ENCODE results near the gene AIFM3. TPM values are rescaled to one million over a fixed set of nuclear protein-coding genes. Genes with fewer than 3 reads are reported as not detected.

AIFM3 gene
- total RNA-seq, result 1 to 10 TPM; 3.4 to 5.8 TPM

- ATAC-seq (ENCODE audit: insufficient number of reproducible peaks, low FRiP score, low read depth), result no peak
- Histone ChIP-seq H3K9me3 (no peaks in the 10 kb centered on the region), H3K4me3 (no peak within 1 kb of the TSS), H3K4me1 (ENCODE audit: control insufficient read depth in 1 of 2, low read depth in 2 of 2) (peaks cover 3 to 10% of the 10 kb centered on the region in 2 donors), H3K36me3 (no peaks in the 10 kb centered on the region), H3K27ac (no peak within 1 kb of the TSS), H3K27me3 (replicated peaks; ENCODE audit: insufficient read depth) (no peaks in the 10 kb centered on the region)
- DNase-seq (ENCODE audit: low spot score), result no peak
- no peak for TF ChIP-seq CTCF (IDR thresholded peaks at IDR 0.05)
Measured at GRCh38 chr22:20966883-20967696, at the start of gene AIFM3. Gene AIFM3 (plus strand): TSS chr22:20967255. CDS start chr22:20967945, 690 bp downstream.

- no peaks in the 10 kb centered on the region for H3K27me3 ChIP-seq (replicated peaks; ENCODE audit: insufficient read depth)
- peak overlapping the region; percentile 80 for H3K4me3 ChIP-seq
- TF ChIP-seq CTCF (IDR thresholded peaks at IDR 0.05), result no peak
- no peaks in the 10 kb centered on the region for H3K9me3 ChIP-seq
- H3K27ac ChIP-seq, result no peak overlapping the region
- peaks cover 18 to 40% of the 10 kb centered on the region in 2 donors for H3K4me1 ChIP-seq (ENCODE audit: control insufficient read depth in 1 of 2, low read depth in 2 of 2)
- H3K36me3 ChIP-seq, result no peaks in the 10 kb centered on the region
- ATAC-seq (ENCODE audit: insufficient number of reproducible peaks, low FRiP score, low read depth), result no peak
- DNase-seq (ENCODE audit: low spot score), result no peak
Measured at GRCh38 chr22:20918663-20919218, 48.3 kb upstream of the AIFM3 start.

- no peaks in the 10 kb centered on the region for H3K9me3 ChIP-seq
- H3K27me3 ChIP-seq (replicated peaks; ENCODE audit: insufficient read depth), result no peaks in the 10 kb centered on the region
- H3K4me1 ChIP-seq (ENCODE audit: control insufficient read depth in 1 of 2, low read depth in 2 of 2), result peaks cover 18 to 40% of the 10 kb centered on the region in 2 donors
- H3K27ac ChIP-seq, result no peak overlapping the region
- ATAC-seq (ENCODE audit: insufficient number of reproducible peaks, low FRiP score, low read depth), result no peak
- DNase-seq (ENCODE audit: low spot score), result no peak
- H3K36me3 ChIP-seq, result no peaks in the 10 kb centered on the region
- no peak for TF ChIP-seq CTCF (IDR thresholded peaks at IDR 0.05)
- H3K4me3 ChIP-seq, result peak overlapping the region; percentile 80
Measured at GRCh38 chr22:20919718-20920117, 47.3 kb upstream of the AIFM3 start.

GRCh38 chr22:20920881-20921203, 46.2 kb upstream of the AIFM3 start:
- H3K4me1 ChIP-seq (ENCODE audit: control insufficient read depth in 1 of 2, low read depth in 2 of 2), result peaks cover 18 to 41% of the 10 kb centered on the region in 2 donors
- no peak for TF ChIP-seq CTCF (IDR thresholded peaks at IDR 0.05)
- no peaks in the 10 kb centered on the region for H3K27me3 ChIP-seq (replicated peaks; ENCODE audit: insufficient read depth)
- no peaks in the 10 kb centered on the region for H3K9me3 ChIP-seq
- no peaks in the 10 kb centered on the region for H3K36me3 ChIP-seq
- no peak overlapping the region for H3K27ac ChIP-seq
- ATAC-seq (ENCODE audit: insufficient number of reproducible peaks, low FRiP score, low read depth) (no peak), DNase-seq (ENCODE audit: low spot score) (no peak)
- peak overlapping the region; percentile 80 for H3K4me3 ChIP-seq

GRCh38 chr22:20922141-20922751, 44.8 kb upstream of the AIFM3 start:
- no peak overlapping the region for H3K4me3 ChIP-seq

More at GRCh38 chr22:20922141-20922751, 44.8 kb upstream of the AIFM3 start:
- no peak for ATAC-seq (ENCODE audit: insufficient number of reproducible peaks, low FRiP score, low read depth)
- TF ChIP-seq CTCF (IDR thresholded peaks at IDR 0.05), result no peak
- no peak for DNase-seq (ENCODE audit: low spot score)
- Histone ChIP-seq H3K4me1 (ENCODE audit: control insufficient read depth in 1 of 2, low read depth in 2 of 2) (peaks cover 23 to 44% of the 10 kb centered on the region in 2 donors), H3K27ac (no peak overlapping the region), H3K27me3 (replicated peaks; ENCODE audit: insufficient read depth) (no peaks in the 10 kb centered on the region), H3K9me3 (no peaks in the 10 kb centered on the region), H3K36me3 (no peaks in the 10 kb centered on the region)

All from thoracic aorta (tissue), 2 donors.